HTR-8/SVneo (cell line): Measurements from ENCODE around the gene RAB3A.
"Not testable (repeated sequence)": the region's sequence is repeated elsewhere in the genome, so short reads cannot be mapped to it uniquely, and the experiment has no call there.

Source experiments
- DNase-seq: peaks from one replicate; pipeline ENCODE4 v3.0.0; 2011; ENCODE audit warnings: low spot score, mixed read lengths; ENCODE audit not compliant: insufficient read length
- FAIRE-seq: peaks from 2 replicates; lab custom pipeline; 2011; peaks lifted over from hg19 to GRCh38; lab: Jason Lieb, UNC

Gene RAB3A

GRCh38 chr19:18224525-18225354 lies 20.9 kb upstream of the RAB3A start:
- FAIRE-seq (peak; percentile 99), DNase-seq (peak; percentile 99)

- DNase-seq: peak; percentile 70
- no peak for FAIRE-seq
Observed at GRCh38 chr19:18223860-18224524, 20.1 kb upstream of the RAB3A start.

- FAIRE-seq (no peak), DNase-seq (no peak)
Observed at GRCh38 chr19:18221815-18222725, 18.2 kb upstream of the RAB3A start.

- DNase-seq (no peak), FAIRE-seq (no peak)
Observed at GRCh38 chr19:18220632-18221275, 16.9 kb upstream of the RAB3A start.

GRCh38 chr19:18219911-18220631 lies 16.2 kb upstream of the RAB3A start:
- no peak for FAIRE-seq
- DNase-seq: no peak

GRCh38 chr19:18218600-18218999 lies 14.8 kb upstream of the RAB3A start:
- FAIRE-seq (no peak), DNase-seq (no peak)

GRCh38 chr19:18218159-18218558 lies 14.3 kb upstream of the RAB3A start:
- DNase-seq (no peak), FAIRE-seq (no peak)

- DNase-seq (no peak), FAIRE-seq (no peak)
Observed at GRCh38 chr19:18216789-18217188, 12.9 kb upstream of the RAB3A start.

GRCh38 chr19:18214779-18215433 lies 11.1 kb upstream of the RAB3A start:
- no peak for FAIRE-seq
- DNase-seq: no peak

GRCh38 chr19:18211683-18212082 lies 7.8 kb upstream of the RAB3A start:
- no peak for FAIRE-seq
- DNase-seq: no peak

- peak; percentile 54 for FAIRE-seq
- DNase-seq: not testable (repeated sequence)
Observed at GRCh38 chr19:18209912-18210311, 6.1 kb upstream of the RAB3A start.

- no peak for FAIRE-seq
- DNase-seq: no peak
Observed at GRCh38 chr19:18208098-18208951, 4.5 kb upstream of the RAB3A start.

GRCh38 chr19:18206018-18206417 lies 2.2 kb upstream of the RAB3A start:
- FAIRE-seq (no peak), DNase-seq (no peak)

- DNase-seq: peak; percentile 60
- no peak for FAIRE-seq
Observed at GRCh38 chr19:18205200-18205892, 1.5 kb upstream of the RAB3A start.

- no peak for FAIRE-seq
- DNase-seq: peak; percentile 72
Observed at GRCh38 chr19:18204394-18205199, 755 bp upstream of the RAB3A start.

- DNase-seq (no peak), FAIRE-seq (peak; percentile 81)
Observed at GRCh38 chr19:18203408-18203862, 407 bp downstream of the RAB3A start.
